BLaER1 treated with 17β-estradiol and CSF1 and Interleukin-3, amounts not matched to agents 10 nM and 100 nM (cell line): Measurements from ENCODE around the gene SLC39A5.

Source experiments
- H3K27ac ChIP-seq, 11 experiments: shearing (Covaris generic); formaldehyde crosslinking; 2 replicates each; pipeline ENCODE4 v1.8.1; 2022
- H3K27me3 ChIP-seq, 11 experiments: shearing (Covaris generic); formaldehyde crosslinking; 2 replicates each; pipeline ENCODE4 v1.8.1; 2022
- H3K36me3 ChIP-seq, 11 experiments: shearing (Covaris generic); formaldehyde crosslinking; 2 replicates each; pipeline ENCODE4 v1.8.1; 2022
- H3K4me1 ChIP-seq, 10 experiments: shearing (Covaris generic); formaldehyde crosslinking; 2 replicates each; pipeline ENCODE4 v1.8.1; 2022
- H3K4me2 ChIP-seq, 11 experiments: shearing (Covaris generic); formaldehyde crosslinking; 2 replicates each; pipeline ENCODE4 v1.8.1; 2022
- H3K4me3 ChIP-seq, 10 experiments: shearing (Covaris generic); formaldehyde crosslinking; 2 replicates each; pipeline ENCODE4 v1.8.1; 2022
- H3K9ac ChIP-seq, 11 experiments: shearing (Covaris generic); formaldehyde crosslinking; 2 replicates each; pipeline ENCODE4 v1.8.1; 2022
- H3K9me3 ChIP-seq, 11 experiments: shearing (Covaris generic); formaldehyde crosslinking; replicated peaks in 1 of 11; 2 replicates each; pipeline ENCODE4 v1.8.1; 2022
- H4K20me1 ChIP-seq, 11 experiments: shearing (Covaris generic); formaldehyde crosslinking; 2 replicates each; pipeline ENCODE4 v1.8.1; 2022
- Cebpa-rat ChIP-seq, 11 experiments: shearing (Covaris generic); IDR thresholded peaks; 2 replicates each; pipeline ENCODE4 v1.8.1; 2022

SLC39A5 gene, protein sequence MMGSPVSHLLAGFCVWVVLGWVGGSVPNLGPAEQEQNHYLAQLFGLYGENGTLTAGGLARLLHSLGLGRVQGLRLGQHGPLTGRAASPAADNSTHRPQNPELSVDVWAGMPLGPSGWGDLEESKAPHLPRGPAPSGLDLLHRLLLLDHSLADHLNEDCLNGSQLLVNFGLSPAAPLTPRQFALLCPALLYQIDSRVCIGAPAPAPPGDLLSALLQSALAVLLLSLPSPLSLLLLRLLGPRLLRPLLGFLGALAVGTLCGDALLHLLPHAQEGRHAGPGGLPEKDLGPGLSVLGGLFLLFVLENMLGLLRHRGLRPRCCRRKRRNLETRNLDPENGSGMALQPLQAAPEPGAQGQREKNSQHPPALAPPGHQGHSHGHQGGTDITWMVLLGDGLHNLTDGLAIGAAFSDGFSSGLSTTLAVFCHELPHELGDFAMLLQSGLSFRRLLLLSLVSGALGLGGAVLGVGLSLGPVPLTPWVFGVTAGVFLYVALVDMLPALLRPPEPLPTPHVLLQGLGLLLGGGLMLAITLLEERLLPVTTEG

GRCh38 chr12:56229916-56230431, at the start of gene SLC39A5:
TSS of gene SLC39A5 (plus strand) at chr12:56230051. CDS start at chr12:56231275, 1,224 bp downstream.
- no peaks in the 10 kb centered on the region; a peak in 1 of 22 replicates for H4K20me1 ChIP-seq
- H3K36me3 ChIP-seq, result peaks cover 0 to 21% (median 5%) of the 10 kb centered on the region in 11 experiments; a peak in 6 of 22 replicates

GRCh38 chr12:56186957-56187356, 42.9 kb upstream of the SLC39A5 start:
- Histone ChIP-seq H4K20me1 (peaks cover 7 to 40% (median 15%) of the 10 kb centered on the region in 11 experiments; a peak in 15 of 22 replicates), H3K4me3 (peak overlapping the region in 8 of 10 experiments; percentile 88 to 95 (median 94); a peak in 9 of 20 replicates), H3K9me3 (no peaks in the 10 kb centered on the region), H3K4me1 (peaks cover 24 to 34% (median 27%) of the 10 kb centered on the region in 10 experiments), H3K27me3 (no peaks in the 10 kb centered on the region), H3K36me3 (peaks cover 48 to 57% (median 54%) of the 10 kb centered on the region in 11 experiments), H3K27ac (peak overlapping the region in 1 of 11 experiments; percentile 19; a peak in 3 of 22 replicates), H3K9ac (peak overlapping the region in 10 of 11 experiments; percentile 85 to 95 (median 92); a peak in 12 of 22 replicates), H3K4me2 (peak overlapping the region; percentile 87 to 98 (median 93))
- no peak for TF ChIP-seq Cebpa-rat (IDR thresholded peaks at IDR 0.05)

More at GRCh38 chr12:56229916-56230431, at the start of gene SLC39A5:
- peak within 1 kb of the TSS in 7 of 11 experiments; percentile 8 to 60 (median 44); a peak in 9 of 22 replicates for H3K27ac ChIP-seq
- peak within 1 kb of the TSS; percentile 39 to 80 (median 66) for H3K4me2 ChIP-seq
- H3K4me1 ChIP-seq, result peaks cover 15 to 53% (median 43%) of the 10 kb centered on the region in 10 experiments; a peak in 19 of 20 replicates
- H3K9ac ChIP-seq, result peak within 1 kb of the TSS in 5 of 11 experiments; percentile 17 to 45 (median 26); a peak in 4 of 22 replicates
- no peaks in the 10 kb centered on the region for H3K27me3 ChIP-seq
- TF ChIP-seq Cebpa-rat (IDR thresholded peaks at IDR 0.05), result no peak
- no peak within 1 kb of the TSS for H3K4me3 ChIP-seq
- H3K9me3 ChIP-seq, result no peaks in the 10 kb centered on the region

DNA sequence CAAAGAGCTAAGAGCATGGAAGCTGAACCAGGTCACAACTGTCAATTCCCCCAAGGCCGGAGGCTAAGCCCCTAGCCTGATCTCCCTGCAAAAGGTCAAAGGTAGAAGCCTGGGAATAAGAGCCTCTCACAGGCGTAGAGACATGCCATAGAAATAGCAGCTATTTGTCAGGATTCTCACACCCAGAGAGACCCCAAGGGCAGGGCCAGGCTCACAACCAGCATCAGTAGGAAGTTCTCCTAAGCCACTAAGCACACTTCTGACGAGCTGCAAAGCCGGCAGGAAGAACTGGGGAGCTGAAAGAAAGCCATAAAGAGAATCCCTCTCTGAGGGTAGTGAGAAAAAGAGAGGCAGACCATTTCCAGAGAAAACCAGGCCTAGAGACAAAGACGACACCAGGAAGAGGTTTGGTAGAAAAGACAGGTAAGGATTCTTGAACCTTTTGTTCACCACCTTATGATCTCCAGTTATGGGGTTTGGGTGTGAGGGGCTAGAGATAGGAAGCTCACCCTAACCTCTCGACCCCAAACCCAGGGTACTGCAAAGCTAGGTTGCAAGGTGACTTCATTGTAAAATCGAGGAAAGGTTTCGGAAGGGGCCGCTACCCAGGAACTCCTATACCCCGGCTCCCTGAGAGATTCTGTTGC, 41.6 kb upstream of the SLC39A5 start:
- Histone ChIP-seq H3K4me3 (peak overlapping the region; percentile 84 to 95 (median 92)), H4K20me1 (peaks cover 7 to 40% (median 15%) of the 10 kb centered on the region in 11 experiments; a peak in 15 of 22 replicates), H3K27ac (peak overlapping the region; percentile 54 to 92 (median 87); a peak in 21 of 22 replicates), H3K27me3 (no peaks in the 10 kb centered on the region), H3K9ac (peak overlapping the region; percentile 85 to 95 (median 91)), H3K4me1 (peaks cover 24 to 34% (median 27%) of the 10 kb centered on the region in 10 experiments), H3K9me3 (no peaks in the 10 kb centered on the region), H3K4me2 (peak overlapping the region; percentile 87 to 98 (median 93)), H3K36me3 (peaks cover 35 to 44% (median 41%) of the 10 kb centered on the region in 11 experiments)
- no peak for TF ChIP-seq Cebpa-rat (IDR thresholded peaks at IDR 0.05)

DNA sequence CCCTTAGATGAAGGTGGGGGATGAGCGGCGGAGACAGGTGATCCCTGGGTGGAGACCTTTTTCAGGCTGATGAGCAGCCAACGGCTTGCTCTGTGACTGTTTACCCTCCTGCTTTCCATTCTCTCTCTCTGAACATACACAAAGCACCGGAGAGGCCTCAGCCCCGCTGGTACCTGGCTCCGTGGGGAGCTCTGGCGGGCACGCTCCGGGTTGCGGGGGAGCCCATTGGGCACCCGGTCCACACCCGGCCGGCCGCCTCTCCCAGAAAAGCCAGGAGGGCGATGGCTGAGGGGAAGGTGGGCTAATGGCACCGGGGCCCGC, 41.1 kb upstream of the SLC39A5 start:
- Histone ChIP-seq H3K9ac (peak overlapping the region; percentile 85 to 95 (median 91)), H3K9me3 (no peaks in the 10 kb centered on the region), H3K27ac (peak overlapping the region; percentile 54 to 92 (median 87); a peak in 21 of 22 replicates), H4K20me1 (peaks cover 7 to 40% (median 15%) of the 10 kb centered on the region in 11 experiments; a peak in 15 of 22 replicates), H3K4me1 (peaks cover 24 to 34% (median 27%) of the 10 kb centered on the region in 10 experiments), H3K4me3 (peak overlapping the region; percentile 84 to 95 (median 92)), H3K4me2 (peak overlapping the region; percentile 87 to 98 (median 93)), H3K36me3 (peaks cover 30 to 39% (median 37%) of the 10 kb centered on the region in 11 experiments), H3K27me3 (no peaks in the 10 kb centered on the region)
- no peak for TF ChIP-seq Cebpa-rat (IDR thresholded peaks at IDR 0.05)

- peaks cover 24 to 33% (median 31%) of the 10 kb centered on the region in 11 experiments for H3K36me3 ChIP-seq
- no peaks in the 10 kb centered on the region for H3K9me3 ChIP-seq
- peak within 1 kb of the TSS; percentile 85 to 95 (median 91) for H3K9ac ChIP-seq
- peak within 1 kb of the TSS; percentile 69 to 92 (median 87) for H3K27ac ChIP-seq
- H3K4me1 ChIP-seq, result peaks cover 24 to 34% (median 27%) of the 10 kb centered on the region in 10 experiments
- TF ChIP-seq Cebpa-rat (IDR thresholded peaks at IDR 0.05), result no peak
- no peaks in the 10 kb centered on the region for H3K27me3 ChIP-seq
- H4K20me1 ChIP-seq, result peaks cover 7 to 40% (median 15%) of the 10 kb centered on the region in 11 experiments; a peak in 15 of 22 replicates
- H3K4me3 ChIP-seq, result peak within 1 kb of the TSS; percentile 84 to 95 (median 92)
- peak within 1 kb of the TSS; percentile 87 to 98 (median 94) for H3K4me2 ChIP-seq
Observed at GRCh38 chr12:56189099-56189917, 40.5 kb upstream of the SLC39A5 start, which contains the start of gene SMARCC2. TSS of gene SMARCC2 (minus strand) at chr12:56189483. CDS start at chr12:56189461, 22 bp downstream.

DNA sequence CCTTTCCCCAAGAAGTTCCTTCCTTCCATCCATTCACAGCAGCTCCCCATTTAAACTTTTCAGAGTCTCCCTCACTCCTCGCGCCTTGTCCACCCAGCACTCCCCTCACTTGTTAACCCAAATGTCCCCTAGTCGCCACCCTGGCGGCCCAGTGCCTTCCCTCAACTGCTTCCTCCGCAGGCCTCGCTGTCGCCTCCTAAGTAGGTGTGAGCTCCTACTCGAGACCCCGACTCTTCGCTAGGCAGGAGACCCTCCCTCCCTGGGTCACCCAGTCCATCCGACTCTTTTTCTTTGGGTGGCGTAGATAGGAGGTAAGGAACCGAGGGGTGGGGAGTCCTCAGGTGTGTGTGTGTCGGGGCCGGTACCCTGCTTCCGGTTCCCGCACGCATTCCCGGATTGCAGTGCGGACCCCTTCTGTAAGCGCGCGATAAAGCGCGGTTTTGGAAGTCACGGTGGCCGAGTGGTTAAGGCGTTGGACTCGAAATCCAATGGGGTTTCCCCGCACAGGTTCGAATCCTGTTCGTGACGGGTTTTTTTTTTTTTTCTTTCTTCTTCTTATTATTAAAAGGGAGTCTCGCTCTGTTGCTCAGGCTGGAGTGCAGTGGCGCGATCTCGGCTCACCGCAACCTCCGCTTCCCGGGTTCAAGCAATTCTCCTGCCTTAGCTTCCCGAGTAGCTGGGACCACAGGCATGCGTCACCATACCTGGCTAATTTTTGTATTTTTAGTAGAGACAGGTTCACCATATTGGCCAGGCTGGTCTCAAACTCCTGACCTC, 39.7 kb upstream of the SLC39A5 start:
- Histone ChIP-seq H3K4me3 (peak overlapping the region; percentile 84 to 95 (median 92)), H3K4me2 (peak overlapping the region; percentile 78 to 94 (median 86)), H3K27ac (peak overlapping the region; percentile 69 to 92 (median 87)), H4K20me1 (peaks cover 7 to 36% (median 15%) of the 10 kb centered on the region in 11 experiments; a peak in 15 of 22 replicates), H3K27me3 (no peaks in the 10 kb centered on the region), H3K36me3 (peaks cover 16 to 25% (median 23%) of the 10 kb centered on the region in 11 experiments), H3K9me3 (no peaks in the 10 kb centered on the region), H3K9ac (peak overlapping the region; percentile 85 to 95 (median 91)), H3K4me1 (peaks cover 24 to 34% (median 27%) of the 10 kb centered on the region in 10 experiments)
- no peak for TF ChIP-seq Cebpa-rat (IDR thresholded peaks at IDR 0.05)

DNA sequence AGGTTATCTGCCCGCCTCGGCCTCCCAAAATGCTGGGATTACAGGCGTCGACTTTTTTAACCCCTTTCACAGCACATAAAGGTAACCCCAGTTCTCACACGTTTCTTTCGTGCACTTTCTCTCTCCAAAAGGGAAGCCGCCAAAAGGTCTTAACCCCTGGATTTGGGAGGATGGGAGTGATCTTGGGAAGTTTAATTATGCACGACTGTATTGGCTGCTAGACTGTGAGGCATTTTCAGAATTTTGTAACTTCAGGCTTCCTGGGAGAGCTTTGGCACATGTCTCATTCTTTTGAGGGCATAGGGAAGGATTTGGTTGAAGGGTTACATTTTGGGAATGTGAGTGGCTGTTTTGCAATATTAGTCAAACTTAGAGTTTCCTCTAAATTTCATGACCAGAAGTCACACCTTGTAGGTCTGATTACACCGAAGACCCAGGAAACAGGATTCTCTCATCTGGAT, 39.1 kb upstream of the SLC39A5 start:
- H3K9me3 ChIP-seq, result no peaks in the 10 kb centered on the region
- peak overlapping the region; percentile 85 to 95 (median 91); a peak in 21 of 22 replicates for H3K9ac ChIP-seq
- no peaks in the 10 kb centered on the region for H3K27me3 ChIP-seq
- peaks cover 10 to 19% (median 17%) of the 10 kb centered on the region in 11 experiments for H3K36me3 ChIP-seq
- peak overlapping the region; percentile 78 to 94 (median 86) for H3K4me2 ChIP-seq
- H4K20me1 ChIP-seq, result peaks cover 7 to 30% (median 14%) of the 10 kb centered on the region in 11 experiments; a peak in 14 of 22 replicates
- H3K4me1 ChIP-seq, result peaks cover 24 to 34% (median 27%) of the 10 kb centered on the region in 10 experiments
- H3K4me3 ChIP-seq, result peak overlapping the region; percentile 84 to 95 (median 92)
- no peak for TF ChIP-seq Cebpa-rat (IDR thresholded peaks at IDR 0.05)
- H3K27ac ChIP-seq, result peak overlapping the region in 9 of 11 experiments; percentile 69 to 90 (median 87); a peak in 17 of 22 replicates
